Activated CD8-positive, alpha-beta T cell treated with anti-CD3 and anti-CD28 coated beads for 36 hours (primary cell): ENCODE data around the gene TDRD12. TPM values are rescaled to one million over a fixed set of nuclear protein-coding genes. Genes with fewer than 3 reads are reported as not detected.
A peak's percentile ranks its signal among the peaks of the same experiment; 100 is the strongest.
"Not testable (repeated sequence)": the region's sequence is repeated elsewhere in the genome, so short reads cannot be mapped to it uniquely, and the experiment has no call there.

ENCODE experiments used
- ATAC-seq: fragments of 200-7000 bp; cut with Tn5 transposase; one replicate; pipeline ENCODE4 v1.10.0; 2021; ENCODE audit warnings: mild to moderate bottlenecking, moderate library complexity
- CTCF ChIA-PET: fragments of 350-600 bp; sonication (Branson Sonifier 250); formaldehyde crosslinking; loops from one replicate; lab custom pipeline; 2021; ENCODE audit warnings: antibody characterized with exemption; lab: Charles Lee
- POLR2A ChIA-PET: fragments of 350-600 bp; sonication (Branson Sonifier 250); formaldehyde crosslinking; loops from one replicate; lab custom pipeline; 2021; ENCODE audit warnings: antibody characterized with exemption; lab: Charles Lee
- DNase-seq: peaks from one replicate; pipeline ENCODE4 v3.0.0-alpha.2; 2020
- H3K27ac Mint-ChIP-seq: one replicate; pipeline ENCODE4 v1.8.0; 2021; ENCODE audit warnings: mild to moderate bottlenecking, mixed read lengths
- H3K27me3 Mint-ChIP-seq: one replicate; pipeline ENCODE4 v1.8.0; 2021; ENCODE audit warnings: mixed read lengths
- H3K36me3 Mint-ChIP-seq: one replicate; pipeline ENCODE4 v1.8.0; 2021; ENCODE audit warnings: low read depth, mixed read lengths
- H3K4me1 Mint-ChIP-seq: one replicate; pipeline ENCODE4 v1.8.0; 2021; ENCODE audit warnings: low read depth, mixed read lengths
- H3K4me3 Mint-ChIP-seq: one replicate; pipeline ENCODE4 v1.8.0; 2021; ENCODE audit warnings: mild to moderate bottlenecking, moderate library complexity, mixed read lengths
- H3K9me3 Mint-ChIP-seq: one replicate; pipeline ENCODE4 v1.8.0; 2021; ENCODE audit warnings: mixed read lengths
- CTCF ChIP-seq: fragments of 200-600 bp; IDR thresholded peaks from one replicate; pipeline ENCODE4 v1.8.0; 2022; ENCODE audit warnings: antibody characterized with exemption, mild to moderate bottlenecking
- intact Hi-C: fragments of 100-400 bp; cut with micrococcal nuclease; formaldehyde crosslinking; loops from one replicate; pipeline ENCODE4 v1.10.0; 2022
- total RNA-seq, 2 experiments: library from RNA; stranded (reverse); gene quantifications; one replicate each; pipeline ENCODE4 v1.2.3, GENCODE V29; 2021

TDRD12 gene
- total RNA-seq, 2 experiments from 2014 or later = 0.13 TPM; not detected in 1

- peak; percentile 34 for DNase-seq
- peaks cover 50% of the 10 kb centered on the region for H3K36me3 Mint-ChIP-seq
- H3K27me3 Mint-ChIP-seq = no peaks in the 10 kb centered on the region
- no peak for TF ChIP-seq CTCF
- intact Hi-C loops = no loop called here
- peak overlapping the region; percentile 82 for H3K4me3 Mint-ChIP-seq
- peaks cover 6% of the 10 kb centered on the region for H3K9me3 Mint-ChIP-seq
- ChIA-PET CTCF (interaction anchor here (1.0 kb wide), 1 partner anchor 283 kb away, joined by 3 read pairs; no protein-coding TSS in a partner anchor), POLR2A (interaction anchor here (0.6 to 1.6 kb wide), 8 partner anchors 11 to 95 kb away, joined by 3 to 14 read pairs (median 3); partner anchors contain the start of gene RGS9BP)
- H3K4me1 Mint-ChIP-seq = peaks cover 61% of the 10 kb centered on the region
- H3K27ac Mint-ChIP-seq = peak overlapping the region; percentile 87
- no peak for ATAC-seq
Measured at GRCh38 chr19:32692727-32693061, 26.9 kb upstream of the TDRD12 start.

GRCh38 chr19:32693151-32694108 is 26.1 kb upstream of the TDRD12 start:
- Mint-ChIP-seq H3K36me3 (peaks cover 58% of the 10 kb centered on the region), H3K27ac (peak overlapping the region; percentile 87)
- peak; percentile 77 for DNase-seq

GRCh38 chr19:32694316-32694715 is 25.3 kb upstream of the TDRD12 start:
- Mint-ChIP-seq H3K36me3 (peaks cover 67% of the 10 kb centered on the region), H3K27ac (peak overlapping the region; percentile 48), H3K4me1 (peaks cover 65% of the 10 kb centered on the region), H3K4me3 (peak overlapping the region; percentile 82)
- H3K9me3 Mint-ChIP-seq, H3K27me3 Mint-ChIP-seq, intact Hi-C loops, DNase-seq, CTCF ChIA-PET, ATAC-seq: not testable (repeated sequence)
- POLR2A ChIA-PET = interaction anchor here (1.6 kb wide), 1 partner anchor 11 kb away, joined by 5 read pairs; no protein-coding TSS in a partner anchor

More at GRCh38 chr19:32693151-32694108, 26.1 kb upstream of the TDRD12 start:
- H3K4me1 Mint-ChIP-seq = peaks cover 65% of the 10 kb centered on the region
- ChIA-PET CTCF (interaction anchor here (1.0 kb wide), 1 partner anchor 282 kb away, joined by 3 read pairs; no protein-coding TSS in a partner anchor), POLR2A (interaction anchor here (0.6 to 1.6 kb wide), 11 partner anchors 10 to 384 kb away, joined by 3 to 14 read pairs (median 3); partner anchors contain the start of gene RGS9BP)
- ATAC-seq = peak; percentile 34
- intact Hi-C loops, H3K9me3 Mint-ChIP-seq, H3K27me3 Mint-ChIP-seq: not testable (repeated sequence)
- H3K4me3 Mint-ChIP-seq = peak overlapping the region; percentile 82

GRCh38 chr19:32694851-32695250 is 24.7 kb upstream of the TDRD12 start:
- H3K9me3 Mint-ChIP-seq = peaks cover 12% of the 10 kb centered on the region
- peaks cover 72% of the 10 kb centered on the region for H3K36me3 Mint-ChIP-seq
- POLR2A ChIA-PET, CTCF ChIA-PET, intact Hi-C loops, H3K27ac Mint-ChIP-seq, DNase-seq, H3K27me3 Mint-ChIP-seq, ATAC-seq: not testable (repeated sequence)
- H3K4me1 Mint-ChIP-seq = peaks cover 65% of the 10 kb centered on the region
- H3K4me3 Mint-ChIP-seq = peak overlapping the region; percentile 82

- H3K27ac Mint-ChIP-seq = not testable (repeated sequence)
Measured at GRCh38 chr19:32695506-32695905, 24.1 kb upstream of the TDRD12 start.

GRCh38 chr19:32696771-32697170 is 22.8 kb upstream of the TDRD12 start:
- peaks cover 54% of the 10 kb centered on the region for H3K4me1 Mint-ChIP-seq
- CTCF ChIA-PET = not testable (repeated sequence)
- DNase-seq = peak; percentile 31

More at GRCh38 chr19:32695506-32695905, 24.1 kb upstream of the TDRD12 start:
- peaks cover 59% of the 10 kb centered on the region for H3K4me1 Mint-ChIP-seq
- H3K27me3 Mint-ChIP-seq, CTCF ChIA-PET, ATAC-seq, POLR2A ChIA-PET, intact Hi-C loops, DNase-seq: not testable (repeated sequence)
- peaks cover 13% of the 10 kb centered on the region for H3K9me3 Mint-ChIP-seq
- peak overlapping the region; percentile 5 for H3K4me3 Mint-ChIP-seq
- H3K36me3 Mint-ChIP-seq = peaks cover 78% of the 10 kb centered on the region

GRCh38 chr19:32700129-32700528 is 19.4 kb upstream of the TDRD12 start:
- intact Hi-C loops, H3K27me3 Mint-ChIP-seq, H3K4me3 Mint-ChIP-seq, ATAC-seq, DNase-seq, H3K27ac Mint-ChIP-seq: not testable (repeated sequence)
- Mint-ChIP-seq H3K36me3 (peaks cover 88% of the 10 kb centered on the region), H3K9me3 (peaks cover 18% of the 10 kb centered on the region), H3K4me1 (peaks cover 37% of the 10 kb centered on the region)
- CTCF ChIA-PET = interaction anchor here (0.6 to 0.9 kb wide), 2 partner anchors 124 to 484 kb away, joined by 3 read pairs; no protein-coding TSS in a partner anchor
- POLR2A ChIA-PET = interaction anchor here (0.6 to 1.3 kb wide), 2 partner anchors 8 to 387 kb away, joined by 4 to 5 read pairs; partner anchors contain the start of gene NUDT19

More at GRCh38 chr19:32696771-32697170, 22.8 kb upstream of the TDRD12 start:
- ATAC-seq, H3K4me3 Mint-ChIP-seq, POLR2A ChIA-PET, intact Hi-C loops, H3K27me3 Mint-ChIP-seq: not testable (repeated sequence)
- Mint-ChIP-seq H3K9me3 (peaks cover 13% of the 10 kb centered on the region), H3K27ac (peak overlapping the region; percentile 70), H3K36me3 (peaks cover 83% of the 10 kb centered on the region)
